Inferior parietal cortex (tissue), 1 donor: ENCODE measurements around the gene PURB.
"Not testable (repeated sequence)": the region's sequence is repeated elsewhere in the genome, so short reads cannot be mapped to it uniquely, and the experiment has no call there.

ENCODE experiments used
- DNase-seq: peaks from one replicate; pipeline ENCODE4 v3.0.0-alpha.2; 2016; ENCODE audit errors: extremely low spot score

Gene PURB

DNA sequence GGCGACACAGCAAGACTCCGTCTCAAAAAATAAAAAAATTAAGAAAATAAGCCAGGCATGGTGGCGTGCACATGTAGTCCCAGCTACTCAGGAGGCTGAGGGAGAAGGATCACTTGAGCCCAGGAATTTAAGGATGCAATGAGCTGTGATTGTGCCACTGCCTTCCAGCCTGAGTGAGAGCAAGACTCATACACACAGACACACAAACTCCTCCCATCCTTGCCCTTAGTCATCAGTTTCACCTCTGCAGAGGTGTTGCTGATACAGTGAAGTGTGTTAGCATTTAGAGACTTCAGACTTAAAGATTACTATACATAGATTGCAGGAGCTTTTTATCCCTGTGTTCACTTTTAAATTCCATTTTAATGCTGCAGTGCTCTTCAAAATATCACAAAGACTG lies 31.9 kb downstream of the PURB start:
- DNase-seq, result no peak

DNA sequence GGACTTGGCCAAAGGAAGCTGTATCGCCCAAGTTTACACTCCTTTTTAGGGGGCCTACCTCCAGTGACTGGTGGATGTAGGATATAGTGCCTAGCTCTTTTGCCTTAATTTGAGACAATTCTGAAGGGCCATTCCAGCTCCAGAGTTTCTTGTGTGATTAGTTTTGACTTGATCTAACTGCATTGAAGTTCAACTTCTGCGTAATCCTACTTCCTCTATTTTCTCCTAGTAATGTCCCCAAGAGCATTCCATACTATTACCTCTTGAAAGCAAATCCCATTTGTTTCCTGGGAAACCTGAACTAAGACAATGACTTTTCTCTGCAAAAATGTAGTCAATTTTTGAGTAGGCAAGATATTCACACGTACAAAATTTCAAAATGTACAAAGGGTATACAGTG lies 32.7 kb downstream of the PURB start:
- DNase-seq, result no peak

DNA sequence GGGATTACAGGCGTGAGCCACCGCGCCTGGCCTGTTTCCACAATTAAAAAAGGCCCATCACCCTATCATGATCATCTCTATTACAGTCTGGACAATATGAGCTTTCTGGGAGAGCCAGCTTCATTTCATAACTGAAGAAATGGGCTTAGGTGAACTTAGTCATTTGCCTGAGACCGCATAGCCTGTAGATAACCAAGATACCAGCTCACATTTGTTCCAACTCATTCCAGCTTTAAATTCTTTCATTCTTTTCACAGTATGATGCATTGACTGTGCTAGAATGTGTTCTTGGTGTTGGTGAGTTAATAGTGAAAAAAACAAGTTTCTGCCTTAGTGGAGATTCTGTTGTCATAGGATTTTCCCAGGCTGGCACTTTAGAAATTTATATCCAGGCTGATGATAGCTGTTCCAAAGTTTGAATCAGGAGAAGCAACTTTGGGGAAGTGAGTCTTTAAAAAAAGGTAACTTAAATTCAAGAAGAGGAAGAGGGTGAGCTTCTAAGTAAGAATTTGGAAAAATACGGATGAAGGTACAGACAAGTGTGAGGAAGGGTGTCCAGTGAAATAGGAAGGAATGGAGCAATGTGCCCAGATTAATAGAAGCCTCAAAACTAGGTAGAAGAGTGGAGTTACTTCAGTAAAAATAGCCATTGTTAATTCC lies 35.3 kb downstream of the PURB start:
- no peak for DNase-seq

DNA sequence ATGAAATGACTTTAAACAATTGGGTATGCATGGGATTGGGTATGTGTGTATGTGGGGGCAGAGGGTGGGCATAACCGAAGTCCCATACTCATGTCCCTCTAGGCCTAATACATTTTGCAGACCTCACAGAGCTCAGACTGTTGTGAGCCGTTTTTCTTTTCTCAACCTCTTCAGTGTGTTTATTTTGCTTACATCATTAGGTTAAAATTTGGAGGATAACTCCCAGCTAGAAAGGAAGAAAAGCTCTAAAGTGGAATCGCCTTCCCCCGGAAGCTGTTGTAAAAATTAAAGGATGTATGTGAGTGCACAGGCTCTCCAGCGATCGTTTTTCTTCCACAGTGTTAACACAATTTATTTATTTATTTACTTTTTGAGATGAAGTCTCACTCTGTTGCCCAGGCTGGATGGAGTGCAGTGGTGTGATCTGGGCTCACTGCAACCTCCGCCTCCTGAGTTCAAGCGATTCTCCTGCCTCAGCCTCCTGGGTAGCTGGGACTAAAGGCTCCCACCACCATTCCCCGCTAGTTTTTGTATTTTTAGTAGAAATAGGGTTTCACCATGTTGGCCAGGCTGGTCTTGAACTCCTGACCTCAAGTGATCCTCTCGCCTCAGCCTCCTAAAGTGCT lies 36.0 kb downstream of the PURB start:
- no peak for DNase-seq

DNA sequence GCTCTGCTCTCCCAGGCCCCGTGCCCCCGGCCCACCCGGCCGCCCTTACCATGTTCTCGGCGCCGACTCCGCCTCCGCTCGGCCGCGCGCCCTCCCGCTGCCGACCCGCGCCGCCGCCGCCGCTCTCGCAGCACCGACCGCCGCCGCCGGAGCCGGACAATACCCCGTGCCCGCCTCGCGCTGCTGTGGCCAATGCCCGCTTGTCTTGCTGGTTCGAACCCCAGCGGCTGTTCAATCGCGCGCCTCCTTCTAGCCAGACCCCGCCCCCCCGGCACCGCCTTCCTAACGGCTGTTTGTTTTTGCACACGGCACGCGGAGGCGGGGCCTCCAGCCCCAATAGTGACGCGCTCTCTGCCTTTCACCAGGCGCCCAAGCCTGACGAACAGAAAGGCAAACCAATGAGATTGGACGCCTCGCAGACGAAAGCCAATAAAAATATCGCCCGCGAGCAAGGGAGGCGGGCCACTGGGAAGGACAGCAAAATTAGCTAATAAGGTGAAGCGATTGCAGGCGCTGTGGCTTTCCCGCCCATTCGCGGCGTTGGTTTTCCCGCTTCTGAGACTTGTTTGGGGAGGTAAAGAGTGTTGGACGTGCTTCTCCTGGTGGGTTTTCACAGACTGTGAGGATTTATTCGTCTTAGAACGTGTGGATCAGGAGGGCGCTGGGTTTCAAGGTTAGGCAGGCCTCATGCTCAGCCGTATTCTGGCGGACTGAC lies 37.3 kb downstream of the PURB start, which contains the start of gene H2AZ2:
Gene H2AZ2, minus strand, starts transcription at position 168 of the 715 bp plus-strand sequence. Its CDS starts 116 bp downstream, at position 52.
- peak; percentile 99 for DNase-seq

DNA sequence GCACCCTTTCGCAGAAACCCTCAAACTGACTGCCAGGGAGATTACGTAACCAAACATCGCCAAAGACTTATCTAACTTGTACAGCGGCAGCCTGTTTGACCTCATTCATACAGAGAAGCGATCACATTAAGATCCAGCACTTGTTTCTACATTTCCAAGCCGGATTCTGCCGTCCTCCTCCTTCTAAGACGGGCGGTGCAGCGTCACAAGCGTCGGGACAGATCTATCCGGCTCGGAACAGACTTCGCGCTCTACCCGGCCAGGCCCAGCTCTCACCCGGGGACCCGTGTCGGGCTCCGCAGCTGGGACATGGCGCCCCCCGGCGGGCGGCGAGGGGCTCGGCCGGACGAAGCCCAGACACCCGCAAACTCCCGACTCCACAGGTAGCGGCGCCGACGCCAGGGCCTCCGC lies 37.8 kb downstream of the PURB start:
- peak; percentile 80 for DNase-seq

DNA sequence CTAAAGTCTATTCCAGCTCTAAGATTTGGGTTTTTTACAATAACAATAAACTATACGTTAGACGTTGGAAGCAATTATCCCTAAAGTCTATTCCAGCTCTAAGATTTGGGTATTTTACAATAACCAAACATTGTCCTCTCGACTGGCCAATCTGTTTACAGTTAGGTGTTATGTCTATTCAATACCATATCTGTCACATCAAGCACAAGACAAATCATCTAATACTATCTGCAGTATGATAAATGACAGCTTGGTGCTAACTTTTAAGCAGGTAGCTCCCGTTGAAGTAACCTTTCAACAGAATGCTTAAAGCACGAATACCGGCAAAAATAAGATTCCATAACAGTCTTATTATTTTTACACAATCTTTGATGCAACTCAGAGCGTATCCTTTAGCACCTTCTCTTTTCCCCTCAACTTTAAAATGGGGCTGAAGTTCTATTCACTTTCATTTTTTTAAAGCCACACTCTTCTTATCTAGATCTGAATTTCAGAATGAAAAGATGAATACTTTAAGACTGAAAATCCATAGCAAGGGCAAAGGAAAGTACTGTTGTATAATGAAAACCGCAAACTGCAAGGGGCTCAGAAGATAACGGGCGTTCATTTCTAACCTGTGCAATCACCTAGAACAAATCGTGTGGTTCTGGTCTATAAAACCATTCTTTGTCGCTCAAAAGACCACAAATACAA lies 38.4 kb downstream of the PURB start:
- peak; percentile 29 for DNase-seq

DNA sequence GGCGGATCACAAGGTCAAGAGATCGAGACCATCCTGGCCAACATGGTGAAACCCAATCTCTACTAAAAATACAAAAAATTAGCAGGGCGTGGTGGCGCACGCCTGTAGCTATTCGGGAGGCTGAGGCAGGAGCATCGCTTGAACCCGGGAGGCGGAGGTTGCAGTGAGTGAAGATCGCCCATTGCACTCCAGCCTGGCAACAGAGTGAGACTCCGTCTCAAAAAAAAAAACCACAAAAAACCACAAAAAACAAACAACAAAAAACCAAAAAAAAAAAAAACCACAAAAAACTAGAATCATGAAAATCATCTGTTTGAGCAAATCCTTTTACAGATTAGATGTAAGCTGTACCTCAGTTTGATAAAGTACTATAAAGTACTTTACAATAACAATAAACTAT lies 38.9 kb downstream of the PURB start:
- DNase-seq, result not testable (repeated sequence)

DNA sequence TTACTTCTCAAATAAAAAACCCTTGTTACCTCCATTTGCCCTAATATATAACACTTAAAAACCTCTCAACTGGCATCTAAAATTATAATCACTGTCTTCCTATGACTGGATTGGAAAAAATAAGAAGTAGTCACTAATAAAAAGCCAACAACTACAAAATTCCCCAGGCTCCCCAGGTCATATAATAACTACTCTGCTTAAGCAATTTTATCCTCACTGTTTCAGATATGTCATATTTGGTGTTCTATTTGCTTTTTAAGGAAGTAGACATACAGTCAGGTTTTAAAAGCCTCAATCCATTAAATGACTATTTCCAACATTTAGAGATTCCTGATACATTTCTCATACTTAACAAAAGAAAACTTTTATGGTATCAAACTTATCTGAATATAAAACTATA lies 39.9 kb downstream of the PURB start:
- no peak for DNase-seq

DNA sequence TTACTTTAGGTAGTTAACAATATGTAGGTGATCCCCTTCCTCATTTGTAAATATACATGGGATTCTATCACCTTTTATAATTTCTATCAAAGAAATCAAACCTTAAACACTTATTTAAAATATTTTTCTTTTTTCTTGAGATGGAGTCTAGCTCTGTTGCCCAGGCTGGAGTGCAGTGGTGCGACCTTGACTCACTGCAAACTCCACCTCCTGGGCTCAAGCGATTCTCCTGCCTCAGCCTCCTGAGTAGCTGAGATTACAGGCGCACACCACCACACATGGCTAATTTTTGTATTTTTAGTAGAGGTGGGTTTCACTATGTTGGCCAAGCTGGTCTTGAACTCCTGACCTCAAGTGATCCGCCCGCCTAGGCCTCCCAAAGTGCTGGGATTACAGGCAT lies 41.9 kb downstream of the PURB start:
- DNase-seq, result not testable (repeated sequence)

DNA sequence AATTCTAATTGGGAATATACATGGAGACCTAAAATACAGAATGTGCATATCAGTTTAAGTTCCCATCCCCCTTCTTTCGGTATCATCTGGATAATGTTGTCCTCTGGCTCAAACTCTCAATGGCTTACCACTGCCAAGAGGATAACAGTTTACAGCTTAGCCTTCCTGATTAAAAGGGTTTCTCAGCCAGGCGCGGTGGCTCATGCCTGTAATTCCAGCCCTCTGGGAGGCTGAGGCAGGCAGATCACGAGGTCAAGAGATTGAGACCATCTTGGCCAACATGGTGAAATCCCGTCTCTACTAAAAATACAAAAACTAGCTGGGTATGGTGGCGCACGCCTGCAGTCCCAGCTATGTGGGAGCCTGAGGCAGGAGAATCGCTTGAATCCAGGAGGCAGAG lies 42.7 kb downstream of the PURB start:
- DNase-seq, result not testable (repeated sequence)

DNA sequence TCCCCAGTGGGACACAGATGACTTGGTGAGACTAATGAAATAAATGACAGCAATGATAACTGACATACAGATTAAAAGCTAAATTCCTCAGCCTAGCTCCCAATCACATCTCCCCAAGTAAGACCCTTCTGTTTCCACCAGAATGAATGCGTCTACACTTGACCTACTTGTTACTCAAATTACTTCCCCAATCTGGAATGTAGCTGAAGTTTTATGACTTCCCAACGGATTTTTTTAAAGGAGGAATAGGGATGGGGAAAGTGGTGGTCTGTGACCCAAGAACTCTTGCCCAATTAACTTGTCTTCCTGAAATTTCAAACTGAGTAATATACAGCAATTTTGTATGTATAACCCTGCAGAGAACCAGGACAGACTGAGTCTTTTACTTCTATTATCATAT lies 46.6 kb downstream of the PURB start:
- DNase-seq, result no peak

DNA sequence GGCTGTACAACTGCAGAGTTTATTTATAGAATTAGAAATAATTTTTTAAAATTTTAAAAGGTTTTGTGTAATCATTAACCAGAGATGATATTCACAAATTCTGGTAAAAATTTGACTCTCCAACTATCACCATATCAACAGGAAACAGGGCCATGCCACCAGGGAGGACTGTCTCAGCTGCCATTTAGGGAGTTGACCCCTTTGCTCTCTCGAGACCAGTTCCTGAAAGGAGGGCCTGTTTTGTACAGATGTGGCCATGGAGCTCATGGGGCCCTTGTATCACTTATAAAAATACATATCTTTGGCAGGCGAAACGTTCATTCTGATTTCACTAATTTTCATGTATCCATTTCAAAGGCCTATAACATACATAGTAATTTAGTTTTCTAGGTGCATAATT lies 57.8 kb downstream of the PURB start:
- no peak for DNase-seq
